GM18907 (cell line): Measurements from ENCODE around the gene TBC1D3B.
"Not testable (repeated sequence)": the region's sequence is repeated elsewhere in the genome, so short reads cannot be mapped to it uniquely, and the experiment has no call there.

Experiments used
- ATAC-seq: cut with Tn5 transposase; IDR thresholded peaks from one replicate; pipeline ENCODE4 v1.9.1; 2021; ENCODE audit warnings: mild to moderate bottlenecking, moderate library complexity; ENCODE audit not compliant: unreplicated experiment

TBC1D3B gene

GRCh38 chr17:36182176-36183000 is 6.0 kb upstream of the TBC1D3B start:
- ATAC-seq = no peak

DNA sequence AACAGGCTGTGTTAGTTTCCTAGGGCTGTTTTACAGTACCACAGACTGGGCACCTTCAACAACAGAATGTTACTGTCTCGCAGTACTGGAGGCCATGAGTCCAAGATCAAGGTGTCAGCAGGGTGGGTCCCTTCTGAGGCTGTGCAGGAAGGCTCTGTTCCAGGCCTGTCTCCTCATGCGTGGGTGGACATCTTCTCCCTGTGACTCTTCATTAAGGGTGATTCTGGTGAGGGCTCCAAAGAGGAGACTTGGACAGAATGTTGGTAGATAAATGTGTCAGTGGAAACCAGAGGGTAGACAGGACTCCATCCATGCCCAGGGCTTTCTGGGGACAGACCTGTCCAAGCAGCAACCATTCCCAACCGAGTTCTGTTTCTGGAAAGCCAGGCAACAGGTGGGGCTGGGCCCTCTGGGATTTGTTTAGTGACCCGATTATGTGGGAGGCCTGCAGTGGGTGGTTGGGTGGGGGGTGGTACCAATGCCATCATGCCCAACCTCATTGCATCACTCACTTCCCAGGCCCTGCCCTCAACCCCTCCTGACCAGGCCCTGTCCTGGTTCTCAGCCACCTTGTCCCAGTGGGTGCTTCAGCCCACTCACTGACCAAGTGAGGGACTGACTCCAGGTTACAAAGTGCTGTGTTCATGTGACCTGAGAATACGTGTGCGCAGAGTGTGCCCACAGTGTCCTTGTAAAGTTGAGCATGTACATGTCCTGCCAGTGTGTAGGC is 5.2 kb upstream of the TBC1D3B start:
- ATAC-seq = not testable (repeated sequence)

- ATAC-seq = not testable (repeated sequence)
Measured at GRCh38 chr17:36168836-36169235, 7.6 kb downstream of the TBC1D3B start.

DNA sequence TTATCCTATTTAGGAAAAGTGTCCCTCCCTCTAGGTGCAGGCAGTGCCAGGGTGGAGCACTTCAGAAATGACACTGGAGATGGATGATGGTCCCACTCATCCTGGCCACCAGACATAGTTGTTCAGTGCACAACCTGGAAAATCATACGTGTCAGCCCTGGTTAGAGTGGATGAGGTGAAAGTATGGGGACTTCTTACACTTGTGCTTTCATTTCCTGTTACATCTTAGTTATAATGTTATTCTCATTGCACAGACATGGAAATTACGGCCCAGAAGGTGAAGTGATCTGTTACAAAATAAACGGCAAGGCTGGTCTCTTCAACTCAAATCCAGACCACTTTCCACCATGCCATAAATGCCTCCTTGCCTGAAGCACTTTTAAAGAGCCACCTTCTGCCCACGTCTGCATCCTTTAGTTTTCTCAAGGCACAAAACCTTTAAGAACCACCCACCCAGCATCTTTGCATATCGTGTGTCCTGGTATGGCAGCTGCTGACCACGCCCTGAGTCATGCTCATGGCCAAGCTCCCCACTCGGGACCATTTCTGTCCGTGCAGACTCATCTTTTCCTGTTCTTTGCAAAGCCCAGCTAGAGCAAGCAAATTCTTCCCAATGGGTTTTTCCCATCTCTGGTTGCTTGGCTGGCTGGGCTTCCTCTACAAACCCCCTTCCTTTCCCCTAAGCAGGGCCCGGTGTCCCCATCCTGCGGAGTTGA is 22.4 kb downstream of the TBC1D3B start:
- ATAC-seq = no peak

GRCh38 chr17:36152639-36153120 is 23.8 kb downstream of the TBC1D3B start:
- ATAC-seq = no peak

- no peak for ATAC-seq
Measured at GRCh38 chr17:36151891-36152638, 24.4 kb downstream of the TBC1D3B start.

GRCh38 chr17:36149296-36149820 is 27.1 kb downstream of the TBC1D3B start:
- peak; percentile 20 for ATAC-seq

DNA sequence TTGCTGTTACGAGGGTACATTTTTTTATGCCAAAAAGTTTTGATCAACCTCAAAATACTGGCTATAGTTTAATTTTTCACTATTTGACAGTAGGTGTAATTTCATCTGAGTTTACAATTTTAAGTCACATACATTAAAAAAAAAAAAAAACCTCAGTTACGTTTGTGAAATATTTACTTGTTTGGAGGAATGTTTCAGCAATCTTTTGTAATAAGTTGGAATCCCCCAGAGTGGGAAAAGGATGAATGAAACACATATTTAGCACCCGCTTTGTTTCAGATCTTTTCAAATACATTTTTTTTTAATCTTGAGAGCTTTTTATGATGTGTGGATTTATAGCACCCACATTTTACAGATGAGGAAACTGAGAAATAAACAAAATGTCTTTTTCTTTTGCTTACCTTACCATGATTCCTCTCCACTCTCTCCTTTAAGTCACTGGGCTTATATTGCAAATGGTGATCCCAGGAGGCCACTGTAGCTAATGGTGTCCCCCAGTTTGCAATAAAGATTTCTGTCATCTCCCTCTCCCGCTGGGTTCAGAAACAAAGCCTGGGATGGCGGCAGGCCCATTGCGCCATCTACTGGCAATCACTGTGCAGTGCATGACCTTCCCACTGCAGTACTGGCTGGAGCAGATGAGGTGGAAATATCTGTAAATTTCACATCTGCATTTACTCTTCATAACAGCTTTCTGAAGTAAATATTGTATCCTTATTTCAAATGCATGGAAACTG is 27.7 kb downstream of the TBC1D3B start:
- peak; percentile 62 for ATAC-seq

DNA sequence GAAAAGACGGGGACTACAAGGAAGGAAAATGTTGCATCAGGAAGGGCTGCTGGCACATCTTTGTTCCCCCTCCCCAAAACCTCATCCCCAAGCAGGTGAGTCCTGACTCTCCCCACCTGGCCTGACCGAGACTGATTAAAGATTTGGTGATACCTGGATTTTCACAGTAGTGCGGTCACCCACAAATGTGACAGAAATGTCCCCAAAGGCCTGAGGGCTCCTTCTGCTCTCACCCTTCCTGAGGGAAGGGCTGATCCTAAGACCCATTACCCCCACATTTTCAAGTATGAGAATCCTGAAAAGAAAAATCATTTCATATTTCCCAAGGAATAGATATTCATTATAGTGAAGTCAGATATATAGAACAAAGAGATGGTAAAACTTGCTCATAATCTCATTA is 28.8 kb downstream of the TBC1D3B start:
- no peak for ATAC-seq

DNA sequence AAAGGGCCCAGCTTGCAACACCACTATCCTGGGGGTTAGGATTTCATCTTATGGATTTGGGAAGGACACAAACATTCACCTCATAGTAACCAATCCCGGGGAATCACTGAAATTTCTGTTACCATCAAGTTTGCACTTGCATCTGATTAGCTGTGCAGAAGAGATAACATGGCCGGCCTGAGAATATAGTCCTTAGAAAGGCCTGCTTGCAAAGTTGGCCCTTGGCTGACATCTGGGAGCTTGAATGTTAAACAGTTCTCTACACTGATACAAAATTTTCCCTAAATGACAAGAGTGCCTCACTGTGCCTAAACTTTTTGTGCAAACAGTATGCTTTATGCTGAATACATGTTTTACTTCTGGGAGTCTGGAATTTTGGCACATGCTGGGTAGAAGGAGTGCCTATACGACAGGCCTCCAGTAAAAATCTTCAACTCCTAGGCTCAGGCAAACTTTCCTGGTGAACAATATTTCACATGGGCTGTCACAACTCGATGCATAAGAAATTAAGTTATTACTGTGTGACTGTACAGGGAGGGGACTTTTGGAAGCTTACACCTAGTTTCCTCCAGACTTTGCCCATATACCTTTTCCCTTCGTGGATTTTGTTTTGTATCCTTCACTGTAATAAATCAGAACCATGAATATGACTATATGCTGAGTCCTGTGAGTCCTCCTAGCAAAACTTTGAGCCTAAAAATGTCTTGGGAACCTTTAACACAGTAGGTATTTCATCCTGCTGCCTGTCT is 31.3 kb downstream of the TBC1D3B start:
- ATAC-seq = no peak

- ATAC-seq = no peak
Measured at GRCh38 chr17:36144014-36144413, 32.4 kb downstream of the TBC1D3B start.

- no peak for ATAC-seq
Measured at GRCh38 chr17:36142806-36143205, 33.6 kb downstream of the TBC1D3B start.

DNA sequence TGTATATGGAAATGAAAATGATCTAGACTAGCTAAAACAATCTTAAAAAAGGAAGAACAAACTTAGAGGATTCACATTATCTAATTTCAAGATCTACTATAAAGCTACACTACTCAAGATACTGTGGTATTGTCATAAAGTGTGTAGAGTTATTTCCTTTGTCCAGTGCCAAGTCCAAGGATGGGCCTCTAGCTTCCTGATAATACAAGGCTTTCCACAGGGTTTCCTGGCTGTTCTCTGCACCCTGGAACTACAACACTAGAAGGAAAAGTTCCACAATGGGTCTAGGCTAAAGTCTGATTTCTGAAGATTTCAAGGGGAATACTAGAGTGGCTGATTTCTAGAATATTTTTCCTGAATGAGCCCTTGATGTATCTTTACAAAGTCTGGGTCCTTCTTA is 34.2 kb downstream of the TBC1D3B start:
- no peak for ATAC-seq

DNA sequence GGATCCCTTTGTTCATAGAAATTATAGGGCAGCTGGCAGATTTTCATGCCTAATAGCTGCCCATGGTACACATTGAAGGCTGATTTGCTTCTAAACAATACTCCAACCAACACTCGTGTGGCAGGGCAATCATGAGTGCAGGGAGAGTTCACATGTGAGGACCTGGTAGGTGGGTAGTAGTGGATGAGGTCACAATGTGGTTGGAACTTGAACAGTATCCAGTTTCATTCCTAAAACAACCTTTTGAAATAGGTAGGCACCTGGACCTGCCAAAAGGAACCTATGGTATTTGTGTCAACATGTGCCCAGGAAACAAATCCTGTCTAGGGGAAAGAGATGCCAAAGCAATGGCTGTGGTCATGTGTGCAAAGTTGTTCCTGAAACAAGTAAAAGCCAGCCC is 40.0 kb downstream of the TBC1D3B start:
- no peak for ATAC-seq

- no peak for ATAC-seq
Measured at GRCh38 chr17:36136036-36136435, 40.4 kb downstream of the TBC1D3B start.

- ATAC-seq = no peak
Measured at GRCh38 chr17:36135465-36135864, 41.0 kb downstream of the TBC1D3B start.

DNA sequence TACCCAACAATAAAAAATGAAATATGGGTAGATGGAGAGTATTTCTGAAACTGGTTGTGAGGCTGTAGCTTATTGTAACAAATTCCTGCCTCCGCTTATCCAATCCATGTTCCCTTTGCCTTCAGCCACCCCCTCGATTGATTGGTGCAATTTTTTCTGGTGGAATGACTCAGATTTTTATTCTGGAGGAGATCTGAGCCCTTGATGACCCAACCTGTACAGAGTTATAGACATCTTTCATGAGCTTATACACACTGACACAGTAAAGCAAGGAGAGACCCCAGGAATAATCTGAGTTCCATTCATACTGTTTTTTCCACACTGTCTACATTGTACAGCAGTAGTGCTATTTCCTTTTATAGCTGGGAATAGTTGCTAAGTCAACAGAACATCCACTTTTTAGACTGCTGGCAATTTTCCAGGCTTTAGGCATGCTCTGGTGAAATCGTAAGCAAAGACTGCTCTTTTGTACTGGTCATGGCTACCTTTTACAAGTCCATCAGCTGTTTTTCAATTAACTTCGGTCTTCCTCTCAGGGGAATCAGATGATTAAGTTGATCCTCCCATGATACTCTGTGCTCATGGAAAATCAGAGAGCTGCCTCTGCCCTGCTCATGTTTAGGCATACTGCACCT is 42.7 kb downstream of the TBC1D3B start:
- no peak for ATAC-seq

GRCh38 chr17:36132421-36132831 is 44.0 kb downstream of the TBC1D3B start:
- peak; percentile 46 for ATAC-seq

DNA sequence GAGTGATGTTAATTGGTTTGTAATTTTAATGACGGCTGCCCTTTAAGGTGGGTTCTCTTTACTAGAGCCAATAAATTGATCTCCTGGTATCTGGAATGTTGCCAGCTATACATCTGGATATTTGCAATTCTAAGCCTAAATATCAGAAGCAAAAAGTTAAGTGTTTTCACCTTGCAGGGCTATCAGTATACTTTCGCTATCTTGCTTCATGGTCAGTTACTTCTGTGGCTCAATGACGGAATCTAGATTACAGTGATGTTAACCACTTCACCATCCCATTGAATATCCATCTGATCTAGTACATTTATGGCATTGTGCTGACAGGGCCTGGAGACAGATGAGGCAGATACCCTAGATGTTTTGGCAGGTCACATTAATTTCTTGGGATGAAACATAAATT is 44.5 kb downstream of the TBC1D3B start:
- no peak for ATAC-seq
